ENCODE data around the gene MYOT.
A peak's percentile ranks its signal among the peaks of the same experiment; 100 is the strongest.
"Not testable (repeated sequence)": the region's sequence is repeated elsewhere in the genome, so short reads cannot be mapped to it uniquely, and the experiment has no call there.

MYOT gene

GRCh38 chr5:137856201-137856600 lies 11.5 kb upstream of the MYOT start:
- no peak for DNase-seq (ENCODE audit: low spot score)

DNA sequence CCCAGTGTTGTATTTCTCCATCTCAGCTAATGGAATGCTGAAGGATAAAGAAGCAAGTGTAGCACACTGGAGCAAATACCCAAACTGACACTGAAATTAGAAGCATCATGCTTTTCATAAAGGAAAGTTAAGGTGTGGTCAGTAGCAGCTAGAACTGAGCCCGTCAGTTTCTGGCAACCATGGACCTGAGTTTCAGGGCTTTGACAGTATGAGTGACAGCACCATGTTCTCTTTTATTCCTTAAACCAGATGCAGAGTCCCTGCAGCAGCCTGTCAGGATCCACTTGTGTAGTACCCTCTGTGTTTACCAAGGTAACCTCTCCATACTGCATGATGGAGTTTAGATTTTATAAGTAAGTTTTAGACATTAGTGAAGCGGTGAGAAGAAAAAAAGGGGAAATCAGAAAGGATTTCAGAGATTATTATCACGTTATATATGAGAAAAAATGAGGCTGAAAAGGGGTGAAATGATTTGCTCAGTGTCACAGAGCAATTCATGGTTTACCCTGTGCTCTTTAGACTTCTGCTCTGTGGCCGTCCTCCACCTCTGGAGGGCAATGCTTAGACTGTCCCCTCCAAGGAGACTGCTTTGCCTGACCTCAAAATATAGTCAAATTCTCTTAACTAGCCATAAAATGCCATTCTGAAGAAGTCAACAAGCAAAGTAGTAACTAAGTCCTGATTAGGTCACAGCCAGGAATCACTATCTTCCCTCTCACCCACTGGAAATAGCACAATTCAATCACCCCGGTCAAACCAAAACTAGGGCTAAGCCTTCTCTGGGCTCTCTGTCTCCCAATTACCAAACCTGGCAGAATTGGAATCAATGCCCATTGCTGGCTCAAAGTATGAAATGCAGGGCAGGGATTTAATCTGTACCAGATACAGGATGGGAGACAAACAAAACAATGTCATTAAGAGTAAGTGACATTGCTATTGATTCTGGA lies 10.5 kb upstream of the MYOT start:
- no peak for DNase-seq (ENCODE audit: low spot score)

DNA sequence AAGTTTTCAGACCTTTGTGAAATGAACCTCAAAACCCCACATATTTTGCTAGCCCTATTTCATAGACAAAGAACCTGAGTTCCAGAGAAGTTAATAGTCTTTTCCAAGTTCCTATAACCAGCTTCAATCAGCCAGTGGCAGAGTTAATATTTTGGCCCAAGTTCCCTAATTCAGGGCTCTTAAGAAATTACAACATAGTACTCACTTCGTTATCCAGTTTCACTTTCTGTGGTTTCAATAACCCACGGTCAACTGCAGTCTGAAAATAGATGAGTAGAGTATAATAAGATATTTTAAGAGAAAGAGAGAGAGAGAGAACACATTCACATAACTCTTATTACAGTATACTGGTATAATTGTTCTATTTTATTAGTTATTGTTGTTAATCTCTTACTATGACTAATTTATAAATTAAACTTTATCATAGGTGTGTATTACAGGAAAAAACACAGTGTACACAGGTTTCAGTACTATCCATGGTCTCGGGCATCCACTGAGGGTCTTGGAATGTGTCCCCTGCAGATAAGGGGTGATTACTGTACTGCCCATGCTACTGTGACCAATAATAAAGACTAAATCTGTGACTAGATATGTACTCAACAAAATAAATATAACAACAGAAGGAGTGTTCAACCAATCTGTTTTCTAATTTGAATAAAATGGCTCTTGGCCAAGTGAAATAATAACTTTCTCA lies 9.3 kb upstream of the MYOT start:
- DNase-seq (ENCODE audit: low spot score) = no peak

DNA sequence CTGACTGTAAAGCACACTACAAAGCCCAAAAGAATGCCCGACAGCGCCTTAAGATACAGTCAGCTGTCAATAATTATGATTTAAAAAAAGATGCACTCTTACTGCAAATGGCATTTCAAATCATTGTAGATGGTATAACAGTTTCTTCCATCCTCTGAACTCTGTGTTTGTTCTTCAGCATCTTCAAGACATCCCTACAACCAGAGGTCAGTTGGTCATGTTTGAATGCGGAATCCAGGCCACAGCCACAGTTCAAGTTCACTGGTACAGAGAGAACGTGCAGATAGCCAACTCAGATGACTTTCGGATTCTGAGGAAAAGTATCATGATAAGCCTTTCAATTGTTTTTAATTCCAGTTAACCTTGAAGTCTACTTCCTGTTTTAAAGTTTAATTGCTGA lies 8.7 kb upstream of the MYOT start:
- peak; percentile 45 for DNase-seq (ENCODE audit: low spot score)

- DNase-seq (ENCODE audit: low spot score) = no peak
Observed at GRCh38 chr5:137862251-137862650, 5.4 kb upstream of the MYOT start.

DNA sequence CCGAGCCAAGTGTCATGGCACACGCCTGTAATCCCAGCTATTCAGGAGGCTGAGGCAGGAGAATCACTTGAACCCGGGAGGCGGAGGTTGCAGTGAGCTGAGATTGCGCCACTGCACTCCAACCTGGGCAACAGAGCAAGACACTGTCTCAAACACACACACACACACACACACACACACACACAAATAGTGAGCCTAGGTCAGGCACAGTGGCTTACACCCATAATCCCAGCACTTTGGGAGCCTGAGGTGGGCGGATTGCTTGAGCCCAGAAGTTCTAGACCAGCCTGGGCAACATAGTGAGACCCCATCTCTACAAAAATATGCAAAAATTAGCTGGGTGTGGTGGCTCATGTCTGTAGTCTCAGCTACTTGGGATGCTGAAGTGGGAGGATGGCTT lies 4.0 kb upstream of the MYOT start:
- DNase-seq (ENCODE audit: low spot score) = not testable (repeated sequence)

- DNase-seq (ENCODE audit: low spot score) = no peak
Observed at GRCh38 chr5:137866541-137867388, 895 bp upstream of the MYOT start.

- no peak for DNase-seq (ENCODE audit: low spot score)
Observed at GRCh38 chr5:137870647-137871339, 3.1 kb downstream of the MYOT start.

- no peak for DNase-seq (ENCODE audit: low spot score)
Observed at GRCh38 chr5:137871571-137871970, 3.9 kb downstream of the MYOT start.

- DNase-seq (ENCODE audit: low spot score) = no peak
Observed at GRCh38 chr5:137872466-137872865, 4.8 kb downstream of the MYOT start.

GRCh38 chr5:137876101-137876500 lies 8.4 kb downstream of the MYOT start:
- DNase-seq (ENCODE audit: low spot score) = no peak

DNA sequence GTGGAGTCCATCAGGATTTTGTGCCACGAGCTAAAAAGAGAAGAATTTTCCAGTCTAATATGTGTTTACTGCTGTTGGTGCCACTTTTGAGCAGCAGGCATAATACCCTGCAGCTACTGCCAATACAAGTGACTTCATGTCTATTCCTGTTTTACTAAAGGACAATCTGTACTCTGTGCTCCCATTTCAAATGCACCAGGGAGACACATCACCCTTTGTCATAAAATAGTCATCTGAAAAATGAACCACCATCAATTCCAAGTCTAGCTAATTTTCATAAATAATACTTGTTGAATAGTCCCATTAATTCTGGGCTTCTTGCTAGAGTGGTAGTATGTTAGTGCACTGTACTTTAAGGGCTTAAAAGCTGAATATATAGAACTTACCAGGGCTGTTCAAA lies 12.7 kb downstream of the MYOT start:
- peak; percentile 91 for DNase-seq (ENCODE audit: low spot score)

DNA sequence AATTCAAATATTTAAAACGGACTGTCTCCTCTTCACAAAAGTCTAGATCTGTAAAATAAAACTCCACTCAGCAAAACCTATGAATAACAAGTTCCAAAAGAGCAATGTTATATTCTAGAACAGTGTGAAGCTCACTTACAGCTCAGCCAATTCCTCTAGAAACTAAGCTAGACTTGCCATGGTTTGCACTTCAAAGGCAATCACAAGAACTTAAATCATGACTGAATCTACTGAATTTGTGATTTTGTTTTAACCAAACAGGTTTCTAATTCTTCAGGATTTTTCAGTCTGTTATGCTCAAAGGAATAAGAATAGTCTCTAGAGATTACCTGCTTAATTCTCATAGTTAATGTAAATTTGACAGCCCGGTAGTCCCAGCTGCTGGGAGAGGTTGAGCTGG lies 20.2 kb downstream of the MYOT start:
- no peak for DNase-seq (ENCODE audit: low spot score)

GRCh38 chr5:137888466-137888862 lies 20.8 kb downstream of the MYOT start:
- DNase-seq (ENCODE audit: low spot score) = no peak

DNA sequence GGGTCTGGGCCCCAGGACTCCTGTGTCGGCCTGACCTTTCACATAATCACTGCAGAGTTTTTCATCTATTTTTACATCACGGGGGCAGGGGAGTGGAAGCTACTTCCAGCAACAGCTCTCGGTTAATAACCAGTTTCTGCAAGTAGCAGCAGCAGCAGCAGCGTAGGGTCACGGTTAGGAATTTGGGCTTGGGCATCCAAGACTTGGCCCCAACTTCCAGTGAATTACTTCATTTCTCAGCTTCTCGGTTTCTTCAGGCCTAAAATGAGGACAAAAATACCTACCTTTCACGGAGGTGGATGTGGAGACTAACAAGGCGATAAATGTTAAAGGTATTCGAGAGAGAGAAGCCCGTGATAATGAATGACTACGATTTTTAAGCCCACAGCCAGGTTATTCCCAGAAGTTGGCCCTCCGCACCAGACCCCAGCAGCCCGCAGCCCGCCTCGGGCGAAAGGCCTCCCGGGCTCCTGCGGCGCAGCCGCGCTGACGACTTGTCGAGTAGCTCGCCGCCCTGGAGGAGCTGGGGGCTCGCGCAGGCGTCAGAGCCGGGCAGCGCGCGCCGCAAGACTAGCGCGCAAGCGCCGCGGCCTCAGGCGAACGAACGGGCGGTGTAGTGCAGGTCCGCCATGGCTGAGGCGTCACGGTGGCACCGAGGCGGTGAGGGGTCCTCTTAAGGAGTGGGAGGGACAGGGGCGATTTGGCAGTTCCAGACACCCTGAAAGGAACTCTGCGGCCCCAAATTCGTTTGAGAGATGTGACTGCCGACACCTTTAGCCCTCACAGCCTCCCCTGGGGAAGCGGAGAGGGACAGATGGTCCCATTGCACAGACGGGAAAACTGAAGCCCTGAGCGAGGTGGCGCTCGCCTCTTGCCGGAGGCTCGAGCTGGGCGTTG lies 21.5 kb downstream of the MYOT start, which contains the start of gene PKD2L2:
Gene PKD2L2 (plus strand): TSS at position 595 of the 897 bp plus-strand sequence. CDS start 35 bp downstream, at position 630.
- DNase-seq (ENCODE audit: low spot score) = peak; percentile 87

GRCh38 chr5:137890845-137891244 lies 23.2 kb downstream of the MYOT start:
- DNase-seq (ENCODE audit: low spot score) = no peak

GRCh38 chr5:137891849-137892248 lies 24.2 kb downstream of the MYOT start:
- DNase-seq (ENCODE audit: low spot score) = no peak

GRCh38 chr5:137894586-137894985 lies 26.9 kb downstream of the MYOT start:
- no peak for DNase-seq (ENCODE audit: low spot score)

DNA sequence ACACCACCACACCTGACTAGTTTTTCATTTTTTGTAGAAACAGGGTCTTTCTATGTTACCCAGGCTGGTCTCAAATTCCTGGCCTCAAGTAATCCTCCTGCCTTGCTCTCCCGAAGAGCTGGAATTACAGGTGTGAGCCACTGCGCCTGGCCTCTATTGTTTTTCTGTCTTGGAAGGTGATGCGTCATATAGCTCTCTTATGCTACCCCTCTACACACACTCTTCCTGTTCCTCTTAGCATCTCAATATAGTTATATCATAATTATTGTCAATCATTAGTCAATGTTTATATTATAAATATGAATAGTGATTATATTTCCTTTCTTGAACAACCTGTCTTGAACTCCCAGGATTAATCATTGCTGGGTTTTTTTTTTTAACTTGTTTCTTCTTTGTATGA lies 28.9 kb downstream of the MYOT start:
- no peak for DNase-seq (ENCODE audit: low spot score)

DNA sequence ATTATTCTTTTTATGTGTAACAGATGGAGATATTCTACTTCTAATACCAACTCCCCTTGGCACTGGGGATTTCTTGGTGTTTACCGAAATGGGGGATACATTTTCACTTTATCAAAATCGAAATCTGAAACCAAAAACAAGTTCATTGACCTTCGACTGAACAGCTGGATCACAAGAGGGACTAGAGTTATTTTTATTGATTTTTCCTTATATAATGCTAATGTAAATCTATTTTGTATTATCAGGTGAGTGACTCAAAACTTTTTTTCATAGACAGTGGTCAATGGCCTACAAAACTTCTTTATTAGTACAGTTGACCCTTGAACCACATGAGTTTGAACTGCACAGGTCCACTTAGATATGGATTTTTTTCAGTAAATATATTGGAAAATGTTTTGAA lies 31.8 kb downstream of the MYOT start:
- no peak for DNase-seq (ENCODE audit: low spot score)
